Measurements from ENCODE around the gene NTHL1.

Gene NTHL1

DNA sequence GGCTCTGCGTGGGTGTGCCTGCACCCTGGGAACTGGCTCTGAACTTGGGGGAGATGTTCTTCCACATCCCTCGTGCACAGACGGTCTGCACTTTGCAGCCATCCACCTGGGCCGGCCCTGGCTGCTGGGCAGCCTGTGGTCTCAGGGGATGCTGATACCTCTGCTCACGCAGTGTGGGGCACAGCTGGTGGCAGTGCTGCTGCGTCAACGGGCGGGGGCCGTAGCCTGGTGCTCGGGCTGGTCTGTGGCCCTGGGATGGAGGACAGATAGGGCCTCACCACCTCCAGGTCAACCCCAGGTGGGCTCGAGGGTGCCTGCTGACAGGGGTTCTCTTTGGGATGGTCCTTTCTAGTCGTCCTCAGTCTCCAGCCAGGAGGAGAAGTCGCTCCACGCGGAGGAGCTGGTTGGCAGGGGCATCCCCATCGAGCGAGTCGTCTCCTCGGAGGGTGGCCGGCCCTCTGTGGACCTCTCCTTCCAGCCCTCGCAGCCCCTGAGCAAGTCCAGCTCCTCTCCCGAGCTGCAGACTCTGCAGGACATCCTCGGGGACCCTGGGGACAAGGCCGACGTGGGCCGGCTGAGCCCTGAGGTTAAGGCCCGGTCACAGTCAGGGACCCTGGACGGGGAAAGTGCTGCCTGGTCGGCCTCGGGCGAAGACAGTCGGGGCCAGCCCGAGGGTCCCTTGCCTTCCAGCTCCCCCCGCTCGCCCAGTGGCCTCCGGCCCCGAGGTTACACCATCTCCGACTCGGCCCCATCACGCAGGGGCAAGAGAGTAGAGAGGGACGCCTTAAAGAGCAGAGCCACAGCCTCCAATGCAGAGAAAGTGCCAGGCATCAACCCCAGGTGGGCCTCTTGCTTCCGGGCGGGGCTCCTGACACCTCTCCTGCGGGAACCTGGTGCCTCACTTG lies 36.5 kb upstream of the NTHL1 start:
- DNase-seq (ENCODE audit: low spot score) = no peak

DNA sequence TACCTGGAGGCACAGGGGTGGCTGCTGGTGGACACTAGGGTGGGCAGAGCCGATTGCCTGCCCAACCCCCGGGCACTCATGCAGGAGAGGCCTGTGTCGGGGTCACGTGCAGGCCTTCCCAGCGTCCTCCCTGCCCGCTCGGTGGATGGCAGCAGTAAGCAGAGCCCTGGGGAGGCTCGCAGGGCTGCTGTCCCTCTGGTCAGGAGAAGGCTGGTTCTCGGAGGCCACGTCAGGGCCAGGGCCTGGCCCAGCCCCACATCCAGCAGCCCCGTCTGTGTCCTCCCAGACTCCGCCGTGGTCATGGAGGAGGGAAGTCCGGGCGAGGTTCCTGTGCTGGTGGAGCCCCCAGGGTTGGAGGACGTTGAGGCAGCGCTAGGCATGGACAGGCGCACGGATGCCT lies 35.8 kb upstream of the NTHL1 start:
- no peak for DNase-seq (ENCODE audit: low spot score)

- DNase-seq (ENCODE audit: low spot score) = no peak
Measured at GRCh38 chr16:2082983-2083364, 35.3 kb upstream of the NTHL1 start.

DNA sequence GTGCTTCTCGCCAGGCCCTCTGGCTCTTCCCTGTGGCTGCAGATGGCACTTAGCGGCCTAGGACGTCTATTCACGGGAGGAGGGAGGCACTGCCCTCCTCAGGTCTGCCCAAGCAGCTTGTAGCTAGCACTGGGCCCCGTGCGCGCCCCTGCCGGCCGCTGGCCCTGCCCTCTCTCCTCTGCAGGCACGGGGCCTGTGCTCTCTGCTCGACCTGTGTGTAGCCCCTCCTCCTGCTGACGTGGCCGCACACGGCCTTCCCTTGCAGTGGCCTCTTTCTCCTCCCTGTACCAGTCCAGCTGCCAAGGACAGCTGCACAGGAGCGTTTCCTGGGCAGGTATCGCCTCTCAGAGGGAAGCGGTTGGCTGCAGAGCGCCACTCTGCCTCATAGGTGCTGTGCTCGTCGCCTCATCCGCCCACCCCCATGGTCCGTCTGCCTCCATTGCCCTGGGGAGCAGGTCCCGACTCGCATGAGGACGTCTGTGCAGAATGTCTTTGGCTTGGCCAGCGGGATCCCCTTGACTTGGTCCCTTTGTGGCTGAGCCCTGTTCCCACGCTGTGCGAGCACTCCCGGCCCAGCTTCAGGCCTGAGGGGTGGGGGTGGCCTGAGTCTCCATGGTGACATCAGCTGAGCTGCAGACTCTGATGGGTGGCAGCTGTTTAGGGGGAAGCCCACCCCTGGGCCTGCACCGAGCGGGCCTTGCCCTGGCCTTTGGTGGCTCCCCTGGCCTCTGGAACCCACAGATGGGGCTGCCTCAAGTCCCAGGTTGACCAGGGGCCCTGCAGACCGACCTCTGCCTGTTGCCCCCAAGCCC lies 34.7 kb upstream of the NTHL1 start:
- DNase-seq (ENCODE audit: low spot score) = no peak

GRCh38 chr16:2081201-2082084 lies 33.8 kb upstream of the NTHL1 start:
- no peak for DNase-seq (ENCODE audit: low spot score)

GRCh38 chr16:2079991-2080390 lies 32.4 kb upstream of the NTHL1 start:
- DNase-seq (ENCODE audit: low spot score) = no peak

DNA sequence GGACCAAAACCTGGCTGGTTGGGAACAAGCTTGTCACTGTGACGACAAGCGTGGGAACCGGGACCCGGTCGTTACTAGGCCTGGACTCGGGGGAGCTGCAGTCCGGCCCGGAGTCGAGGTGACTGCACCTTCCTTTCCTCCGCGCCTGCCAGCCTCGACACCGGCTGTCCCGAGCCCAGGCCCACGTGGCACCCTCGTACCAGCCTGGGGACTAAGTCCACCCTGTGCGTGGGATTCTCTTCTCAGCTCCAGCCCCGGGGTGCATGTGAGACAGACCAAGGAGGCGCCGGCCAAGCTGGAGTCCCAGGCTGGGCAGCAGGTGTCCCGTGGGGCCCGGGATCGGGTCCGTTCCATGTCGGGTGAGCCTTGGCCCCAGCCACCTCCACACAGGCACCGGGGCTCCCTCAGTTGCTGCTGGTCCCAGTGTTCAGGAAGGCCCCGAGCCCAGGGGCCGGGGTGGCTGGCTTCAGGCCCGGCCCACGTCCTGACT lies 31.7 kb upstream of the NTHL1 start:
- DNase-seq (ENCODE audit: low spot score) = no peak

DNA sequence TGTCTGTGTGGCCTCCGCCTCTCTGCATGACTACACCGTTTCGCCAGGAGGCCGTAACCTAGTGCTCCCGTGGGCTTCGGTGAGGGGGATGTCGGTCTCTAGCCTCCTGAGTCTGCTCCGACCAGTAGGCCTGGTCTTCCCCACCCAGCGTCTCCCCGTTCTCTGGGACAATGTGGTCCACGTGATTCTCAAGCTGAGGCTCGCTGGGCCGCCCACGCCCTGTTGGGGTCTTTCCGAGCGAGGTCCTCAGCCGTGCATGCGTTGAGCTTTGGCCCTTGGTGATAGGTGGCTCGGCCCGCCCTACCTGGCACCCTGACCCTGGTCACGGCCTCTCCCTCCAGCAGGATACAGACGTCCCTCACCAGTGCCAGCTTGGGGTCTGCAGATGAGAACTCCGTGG lies 31.1 kb upstream of the NTHL1 start:
- DNase-seq (ENCODE audit: low spot score) = no peak

DNA sequence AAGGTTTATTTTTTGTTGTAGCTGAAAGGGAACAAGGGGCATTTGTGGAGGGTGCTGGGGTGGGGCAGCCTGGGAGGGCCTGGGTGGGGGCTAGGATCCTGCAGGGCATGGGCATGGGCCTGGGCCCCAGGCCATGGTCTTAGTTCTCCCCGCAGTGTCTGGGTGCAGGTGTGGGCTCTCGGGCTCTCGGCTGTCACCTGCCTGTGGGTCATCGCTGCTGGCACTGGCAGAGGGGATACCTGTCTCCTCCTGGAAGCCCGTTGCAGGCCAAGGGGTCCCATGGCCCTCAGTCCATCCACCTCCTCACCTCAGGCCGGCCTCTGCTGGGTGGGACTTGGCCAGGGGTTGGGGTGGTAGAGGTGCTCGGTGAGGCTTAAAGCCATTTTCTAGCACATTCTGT lies 30.5 kb upstream of the NTHL1 start:
- no peak for DNase-seq (ENCODE audit: low spot score)

GRCh38 chr16:2077696-2078095 lies 30.1 kb upstream of the NTHL1 start:
- DNase-seq (ENCODE audit: low spot score) = no peak

- DNase-seq (ENCODE audit: low spot score) = no peak
Measured at GRCh38 chr16:2077016-2077415, 29.4 kb upstream of the NTHL1 start.

- no peak for DNase-seq (ENCODE audit: low spot score)
Measured at GRCh38 chr16:2076072-2076865, 28.6 kb upstream of the NTHL1 start.

- DNase-seq (ENCODE audit: low spot score) = no peak
Measured at GRCh38 chr16:2075631-2076030, 28.0 kb upstream of the NTHL1 start.

DNA sequence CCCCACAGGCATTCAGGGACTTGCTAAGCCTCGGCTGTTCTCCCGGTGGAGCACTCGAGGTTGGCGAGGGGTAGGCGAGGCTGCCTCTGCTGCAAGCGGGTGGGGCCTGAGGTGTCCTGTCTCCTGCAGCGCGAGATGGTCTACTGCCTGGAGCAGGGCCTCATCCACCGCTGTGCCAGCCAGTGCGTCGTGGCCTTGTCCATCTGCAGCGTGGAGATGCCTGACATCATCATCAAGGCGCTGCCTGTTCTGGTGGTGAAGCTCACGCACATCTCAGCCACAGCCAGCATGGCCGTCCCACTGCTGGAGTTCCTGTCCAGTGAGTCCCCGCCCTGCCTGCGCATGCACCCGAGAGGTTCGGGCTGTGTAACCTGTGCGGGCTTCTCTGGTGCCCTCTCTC lies 26.4 kb upstream of the NTHL1 start:
- no peak for DNase-seq (ENCODE audit: low spot score)

- DNase-seq (ENCODE audit: low spot score) = no peak
Measured at GRCh38 chr16:2072926-2073325, 25.3 kb upstream of the NTHL1 start.

GRCh38 chr16:2071454-2072202 lies 24.0 kb upstream of the NTHL1 start:
- no peak for DNase-seq (ENCODE audit: low spot score)

DNA sequence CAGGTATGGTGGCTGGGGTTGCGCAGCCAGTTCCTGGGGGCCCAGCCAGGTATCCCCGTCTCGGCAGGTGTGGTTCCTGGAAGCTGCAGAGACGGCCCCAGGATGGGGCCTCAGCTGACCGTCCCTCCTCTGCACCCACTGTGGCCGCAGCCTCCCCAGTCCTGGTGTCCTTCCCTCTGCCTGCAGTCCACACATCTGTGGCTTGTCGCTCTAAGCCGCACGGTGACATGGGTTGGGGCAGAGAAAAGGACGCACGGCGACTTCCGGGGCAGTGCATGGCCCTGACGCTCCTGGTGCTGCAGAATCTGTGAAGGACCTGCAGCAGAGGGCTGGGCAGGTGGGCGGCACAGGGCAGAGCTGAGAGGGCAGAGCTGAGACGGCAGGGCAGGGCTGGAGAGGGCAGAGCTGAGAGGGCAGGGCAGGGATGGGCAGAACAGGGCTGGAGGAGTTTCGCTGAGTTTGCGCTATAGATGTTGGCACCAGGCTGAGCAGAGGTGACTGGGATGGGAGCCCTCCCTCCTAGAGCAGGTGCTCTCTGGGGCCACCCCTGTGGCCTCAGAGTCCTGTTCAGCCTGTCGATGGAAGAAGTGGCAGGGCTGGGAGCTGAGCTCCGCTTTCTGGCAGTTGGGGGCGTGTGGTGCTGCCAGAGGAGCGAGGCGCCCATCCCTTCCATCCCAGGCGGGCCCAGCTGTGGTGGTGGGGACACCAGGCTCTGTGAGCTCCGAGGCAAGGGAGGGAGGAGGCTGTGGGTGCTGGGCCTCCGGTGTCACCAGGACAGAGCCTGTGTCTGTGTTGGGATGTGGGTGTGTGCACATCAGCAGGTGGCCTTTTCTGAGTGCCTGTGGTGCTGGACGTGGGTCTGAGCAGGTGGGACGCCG lies 23.2 kb upstream of the NTHL1 start:
- no peak for DNase-seq (ENCODE audit: low spot score)

- DNase-seq (ENCODE audit: low spot score) = no peak
Measured at GRCh38 chr16:2066139-2066538, 18.5 kb upstream of the NTHL1 start.

DNA sequence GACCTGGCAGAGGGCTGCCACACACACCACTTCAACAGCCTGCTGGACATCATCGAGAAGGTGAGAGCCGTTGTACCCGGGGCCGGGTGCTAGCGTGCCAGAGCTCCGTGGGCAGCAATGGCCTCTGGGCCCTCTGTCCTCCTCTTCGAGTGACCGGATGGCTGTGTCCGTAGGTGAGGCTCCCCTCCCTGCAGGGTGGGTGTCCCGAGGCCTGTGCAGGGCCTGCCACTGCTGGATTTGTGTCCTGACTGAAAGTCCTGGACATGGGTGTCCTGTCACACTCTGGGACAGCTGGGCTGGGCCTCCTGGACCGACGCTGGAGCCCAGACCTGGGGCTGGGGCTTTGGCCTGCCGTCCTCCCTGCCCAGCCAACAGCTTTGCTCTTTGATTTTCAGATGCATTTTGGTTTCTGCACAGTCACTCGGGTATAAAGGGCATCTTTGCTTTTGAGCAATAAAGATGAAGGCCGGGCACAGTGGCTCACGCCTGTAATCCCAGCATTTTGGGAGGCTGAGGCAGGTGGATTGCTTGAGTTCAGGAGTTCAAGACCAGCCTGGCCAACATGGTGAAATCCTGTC lies 16.8 kb upstream of the NTHL1 start:
- DNase-seq (ENCODE audit: low spot score) = no peak
